HG03460 (cell line): ENCODE data around the gene CACNA1D.

Experiments used
- ATAC-seq: cut with Tn5 transposase; IDR thresholded peaks from one replicate; pipeline ENCODE4 v1.9.1; 2021; ENCODE audit not compliant: unreplicated experiment

Gene CACNA1D

GRCh38 chr3:53775018-53775417 is 280.6 kb downstream of the CACNA1D start:
- no peak for ATAC-seq

DNA sequence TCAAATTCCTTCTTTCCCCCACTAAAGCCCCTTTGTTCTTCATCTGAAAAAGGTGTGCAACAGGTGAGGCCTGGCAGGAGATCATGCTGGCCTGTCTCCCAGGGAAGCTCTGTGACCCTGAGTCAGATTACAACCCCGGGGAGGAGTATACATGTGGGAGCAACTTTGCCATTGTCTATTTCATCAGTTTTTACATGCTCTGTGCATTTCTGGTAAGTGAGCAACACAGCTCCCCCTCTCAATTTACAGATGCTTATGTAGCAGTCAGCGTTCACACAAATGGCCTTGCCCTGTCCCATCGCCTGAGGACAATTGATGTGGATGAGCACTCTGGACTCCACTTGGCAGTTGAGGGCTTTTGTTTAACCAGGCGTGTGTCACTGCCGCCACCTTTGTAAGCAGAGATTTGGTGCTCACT is 281.4 kb downstream of the CACNA1D start:
- ATAC-seq: no peak

- no peak for ATAC-seq
Measured at GRCh38 chr3:53776494-53777101, 282.2 kb downstream of the CACNA1D start.

- ATAC-seq: no peak
Measured at GRCh38 chr3:53777468-53777867, 283.1 kb downstream of the CACNA1D start.

DNA sequence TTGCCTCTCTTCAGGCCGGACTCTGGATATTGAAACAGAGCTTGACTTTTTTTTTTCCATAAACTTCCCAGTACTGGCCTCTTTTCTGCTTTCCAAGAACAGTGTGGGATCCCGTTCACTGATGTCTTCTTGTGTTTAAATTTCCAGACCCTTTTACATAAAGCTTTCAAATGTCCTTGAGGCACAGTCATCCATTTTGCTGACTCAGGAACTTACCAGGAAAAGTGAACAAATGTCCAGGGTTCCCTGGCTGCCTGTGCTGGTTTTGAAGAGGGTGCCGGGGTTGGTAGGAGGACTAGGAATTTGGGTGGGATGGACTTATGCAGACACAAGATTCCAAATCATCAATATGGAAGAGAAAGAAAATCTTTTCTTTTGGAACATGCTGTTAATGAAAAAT is 283.7 kb downstream of the CACNA1D start:
- no peak for ATAC-seq

DNA sequence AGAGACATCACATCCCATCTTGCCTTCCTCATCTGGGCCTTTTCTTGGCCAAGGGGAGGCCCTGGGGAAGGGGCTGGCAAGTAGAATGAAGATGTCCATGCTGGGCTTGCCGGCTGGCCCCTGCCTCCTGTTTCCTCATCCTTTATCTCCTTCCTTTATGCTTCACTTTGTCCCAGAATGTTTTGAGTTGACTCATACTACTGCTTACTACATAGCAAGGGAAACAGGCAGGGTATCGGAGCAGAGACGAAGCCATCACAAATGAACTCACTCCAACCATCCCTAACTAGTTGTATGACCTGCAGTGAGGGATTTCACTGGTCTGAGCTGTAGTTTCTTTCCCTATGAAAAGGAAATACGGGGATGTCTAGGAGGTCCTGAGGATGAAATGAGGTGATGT is 285.8 kb downstream of the CACNA1D start:
- no peak for ATAC-seq

DNA sequence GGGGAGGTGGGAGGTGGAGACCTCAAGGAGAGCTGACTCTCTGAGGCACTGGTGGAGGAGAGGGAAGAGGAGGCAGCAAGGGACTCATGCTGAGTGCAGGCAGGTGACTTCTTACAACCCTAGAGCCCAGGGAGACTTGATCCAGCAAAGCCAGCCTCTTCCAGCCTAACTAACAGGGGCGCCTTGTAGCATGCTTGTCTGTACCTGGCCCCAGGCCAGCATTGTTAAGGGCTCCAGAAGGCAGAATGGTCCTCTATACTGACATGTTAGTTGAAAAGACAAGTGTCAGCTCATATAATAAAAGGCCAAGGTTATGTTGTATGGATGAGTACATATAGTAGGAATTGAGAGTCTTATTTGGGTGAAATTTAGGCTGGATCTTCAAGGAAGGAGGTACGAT is 286.4 kb downstream of the CACNA1D start:
- ATAC-seq: no peak

DNA sequence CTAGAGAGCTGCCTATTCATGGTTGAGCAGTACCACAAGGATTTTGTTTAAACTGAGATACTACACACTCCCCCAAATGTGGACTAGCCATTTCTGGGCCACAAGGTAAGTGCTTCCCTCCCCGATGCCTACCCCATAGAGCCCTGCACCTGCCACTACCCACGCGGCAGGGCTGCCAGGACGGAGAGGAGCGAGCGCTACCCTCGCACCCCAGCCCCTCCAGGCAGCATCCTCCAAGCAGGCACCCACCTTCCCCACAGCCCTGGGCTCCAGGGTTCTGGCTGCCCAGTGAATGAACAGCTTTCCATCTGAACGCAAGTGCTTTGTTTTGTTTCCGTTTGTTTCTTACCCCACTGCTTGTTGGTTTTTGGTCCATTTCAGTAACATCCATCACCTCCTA is 292.6 kb downstream of the CACNA1D start:
- no peak for ATAC-seq

DNA sequence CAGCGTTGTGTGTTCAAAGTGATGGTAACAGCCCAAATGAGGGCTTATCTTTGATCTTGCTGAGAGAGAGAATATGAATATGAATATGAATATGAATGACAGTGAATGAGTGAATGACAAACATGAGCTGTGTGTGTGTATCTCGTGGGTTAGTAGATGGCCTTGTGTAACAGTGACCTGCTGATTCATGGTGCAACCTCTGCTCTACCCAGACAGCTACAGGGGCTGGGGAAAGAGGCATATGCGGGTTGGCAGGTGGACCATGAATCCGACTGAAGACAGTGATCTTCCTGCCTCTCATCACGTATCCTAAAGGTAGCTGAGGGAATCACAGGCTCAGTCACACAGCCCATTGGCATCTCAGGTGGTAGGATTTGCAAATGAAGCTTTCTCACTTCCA is 293.6 kb downstream of the CACNA1D start:
- ATAC-seq: no peak

- no peak for ATAC-seq
Measured at GRCh38 chr3:53789459-53789858, 295.0 kb downstream of the CACNA1D start.

- ATAC-seq: no peak
Measured at GRCh38 chr3:53790470-53790869, 296.1 kb downstream of the CACNA1D start.

- ATAC-seq: no peak
Measured at GRCh38 chr3:53791317-53791716, 296.9 kb downstream of the CACNA1D start.

DNA sequence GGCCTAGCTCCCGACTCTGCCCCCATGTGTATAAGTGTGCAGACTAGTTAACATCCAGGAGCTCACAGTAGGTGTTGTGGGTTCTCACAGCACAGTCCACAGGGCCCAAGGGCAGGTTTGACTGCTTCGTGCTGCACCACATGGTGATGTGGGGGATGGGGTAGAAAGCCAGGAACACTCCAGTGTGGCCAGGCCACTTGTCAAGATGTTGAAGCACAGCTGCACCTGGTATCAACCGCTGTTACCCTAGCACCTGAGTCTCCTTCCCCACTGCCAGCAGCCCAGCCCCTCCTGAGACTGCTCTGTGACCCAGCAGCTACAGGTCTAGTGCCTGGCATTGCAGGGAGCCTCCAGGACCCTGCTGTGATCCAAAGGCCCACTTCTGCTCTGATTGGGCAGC is 298.5 kb downstream of the CACNA1D start:
- ATAC-seq: no peak

- no peak for ATAC-seq
Measured at GRCh38 chr3:53794597-53794996, 300.2 kb downstream of the CACNA1D start.

- no peak for ATAC-seq
Measured at GRCh38 chr3:53795176-53795575, 300.8 kb downstream of the CACNA1D start.

GRCh38 chr3:53795789-53796560 is 301.6 kb downstream of the CACNA1D start:
- ATAC-seq: no peak

DNA sequence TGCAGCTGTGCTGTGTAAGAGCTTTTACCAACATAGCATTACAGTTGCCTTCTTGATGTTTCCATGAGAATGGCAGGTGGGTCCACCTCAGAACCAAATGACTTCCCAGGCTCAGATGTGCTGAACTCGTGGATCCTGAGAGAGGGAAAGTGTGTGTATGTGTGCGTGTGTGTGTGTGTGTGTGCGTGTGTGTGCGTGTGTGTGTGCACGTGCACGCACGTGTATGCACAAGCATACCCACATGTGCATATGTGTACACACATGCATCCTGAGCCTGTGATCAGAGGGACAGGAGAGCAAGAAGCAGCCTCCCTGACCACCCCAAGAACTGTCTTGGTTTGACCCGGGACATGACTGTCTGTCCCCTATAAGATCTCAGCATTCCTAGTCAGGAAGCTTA is 303.7 kb downstream of the CACNA1D start:
- ATAC-seq: no peak

GRCh38 chr3:53799338-53799865 is 305.0 kb downstream of the CACNA1D start:
- no peak for ATAC-seq

- no peak for ATAC-seq
Measured at GRCh38 chr3:53800041-53800906, 305.9 kb downstream of the CACNA1D start.

DNA sequence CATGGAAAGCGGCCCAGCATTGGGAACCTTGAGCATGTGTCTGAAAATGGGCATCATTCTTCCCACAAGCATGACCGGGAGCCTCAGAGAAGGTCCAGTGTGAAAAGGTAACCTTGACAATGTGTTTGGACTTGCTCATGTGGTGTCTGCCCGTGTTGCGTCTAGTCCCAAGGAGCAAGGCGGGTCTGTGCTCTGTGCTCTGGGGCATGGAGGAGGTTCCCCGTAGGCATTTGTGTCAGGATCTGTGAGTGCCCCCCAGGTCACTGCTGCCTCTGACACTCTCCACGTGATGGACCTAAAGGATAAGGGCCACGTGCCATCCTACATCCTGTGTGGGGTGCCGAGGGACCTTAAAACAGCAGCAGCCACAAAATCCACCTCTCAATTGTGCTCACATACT is 306.9 kb downstream of the CACNA1D start:
- no peak for ATAC-seq

GRCh38 chr3:53802256-53802880 is 308.0 kb downstream of the CACNA1D start:
- ATAC-seq: no peak
